ENCODE data around the gene CD82. TPM values are rescaled to one million over a fixed set of nuclear protein-coding genes. Genes with fewer than 3 reads are reported as not detected.

The CD82 gene
- polyA plus RNA-seq, 1 donor (not counting 4 experiments of a cell fraction or from before 2014, with no cell fraction given), result 118 TPM

DNA sequence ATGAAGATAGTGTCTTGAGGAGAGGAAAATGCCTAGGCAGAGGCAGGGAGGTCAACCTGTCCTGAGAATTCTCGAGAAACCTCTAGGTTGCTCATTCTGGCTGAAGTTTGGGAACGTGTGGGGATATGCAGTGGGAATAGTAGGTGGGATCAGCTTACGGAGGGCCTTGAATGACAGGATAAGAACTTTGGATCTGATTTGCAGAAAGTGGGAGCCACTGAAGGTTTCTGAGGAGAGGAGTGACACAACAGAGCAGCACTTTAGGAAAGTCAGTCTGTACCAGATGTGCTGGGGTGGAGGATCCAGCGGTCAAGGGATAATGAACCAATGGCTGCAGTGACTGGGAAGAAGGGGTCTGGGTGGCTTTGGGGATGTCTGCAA is 2.4 kb downstream of the CD82 start:
- Histone ChIP-seq H3K9ac (ENCODE audit: control insufficient read depth, extremely low read depth, insufficient read depth, low read length) (no peak overlapping the region), H3K4me2 (ENCODE audit: control insufficient read depth, extremely low read depth, insufficient read depth, low read depth, low read length) (peak overlapping the region; percentile 97), H3K36me3 (ENCODE audit: control insufficient read depth in 2 of 2, extremely low read depth in 1 of 2, insufficient read depth in 2 of 2, low read length in 2 of 2) (peaks cover 9 to 10% of the 10 kb centered on the region in 2 experiments), H3K27me3 (ENCODE audit: control insufficient read depth, extremely low read depth, insufficient read depth, low read length) (no peaks in the 10 kb centered on the region), H3K9me3 (ENCODE audit: control insufficient read depth, low read depth, low read length) (no peaks in the 10 kb centered on the region), H2AFZ (ENCODE audit: control insufficient read depth, low read length) (no peak overlapping the region), H3K4me3 (ENCODE audit: control insufficient read depth in 2 of 3, extremely low read depth in 1 of 3, insufficient read depth in 2 of 3, low read depth in 1 of 3, low read length in 3 of 3) (peak overlapping the region in 2 of 3 experiments; percentile 2 to 82), H3K79me2 (ENCODE audit: control insufficient read depth, insufficient read depth, low read length) (peaks cover 63% of the 10 kb centered on the region), H4K20me1 (ENCODE audit: control insufficient read depth, extremely low read depth, insufficient read depth, low read length) (no peaks in the 10 kb centered on the region), H3K27ac (ENCODE audit: control insufficient read depth, insufficient read depth, low read length) (peak overlapping the region; percentile 88), H3K4me1 (ENCODE audit: control insufficient read depth, extremely low read depth, insufficient read depth, low read length) (peaks cover 72% of the 10 kb centered on the region), H3K9me1 (ENCODE audit: control insufficient read depth, extremely low read depth, insufficient read depth, low read length) (peaks cover 4% of the 10 kb centered on the region)
- TF ChIP-seq EZH2 (IDR thresholded peaks at IDR 0.05; ENCODE audit: low read length), result no peak
- TF ChIP-seq, protein P1, sequence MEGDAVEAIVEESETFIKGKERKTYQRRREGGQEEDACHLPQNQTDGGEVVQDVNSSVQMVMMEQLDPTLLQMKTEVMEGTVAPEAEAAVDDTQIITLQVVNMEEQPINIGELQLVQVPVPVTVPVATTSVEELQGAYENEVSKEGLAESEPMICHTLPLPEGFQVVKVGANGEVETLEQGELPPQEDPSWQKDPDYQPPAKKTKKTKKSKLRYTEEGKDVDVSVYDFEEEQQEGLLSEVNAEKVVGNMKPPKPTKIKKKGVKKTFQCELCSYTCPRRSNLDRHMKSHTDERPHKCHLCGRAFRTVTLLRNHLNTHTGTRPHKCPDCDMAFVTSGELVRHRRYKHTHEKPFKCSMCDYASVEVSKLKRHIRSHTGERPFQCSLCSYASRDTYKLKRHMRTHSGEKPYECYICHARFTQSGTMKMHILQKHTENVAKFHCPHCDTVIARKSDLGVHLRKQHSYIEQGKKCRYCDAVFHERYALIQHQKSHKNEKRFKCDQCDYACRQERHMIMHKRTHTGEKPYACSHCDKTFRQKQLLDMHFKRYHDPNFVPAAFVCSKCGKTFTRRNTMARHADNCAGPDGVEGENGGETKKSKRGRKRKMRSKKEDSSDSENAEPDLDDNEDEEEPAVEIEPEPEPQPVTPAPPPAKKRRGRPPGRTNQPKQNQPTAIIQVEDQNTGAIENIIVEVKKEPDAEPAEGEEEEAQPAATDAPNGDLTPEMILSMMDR (optimal IDR thresholded peaks at IDR 0.05 in 1 of 3, IDR thresholded peaks at IDR 0.05 in 1 of 3, conservative IDR thresholded peaks at IDR 0.05 in 1 of 3; ENCODE audit: extremely low read depth in 1 of 3, insufficient read depth in 2 of 3, low read length in 3 of 3), result no peak
- FAIRE-seq, result no peak
- dilution Hi-C loops (cut with MboI; ENCODE audit: extremely low pct_ligation_motif_present, low sequenced_read_pairs), result no loop called here
- no peak for DNase-seq (ENCODE audit: low read depth, low spot score)

DNA sequence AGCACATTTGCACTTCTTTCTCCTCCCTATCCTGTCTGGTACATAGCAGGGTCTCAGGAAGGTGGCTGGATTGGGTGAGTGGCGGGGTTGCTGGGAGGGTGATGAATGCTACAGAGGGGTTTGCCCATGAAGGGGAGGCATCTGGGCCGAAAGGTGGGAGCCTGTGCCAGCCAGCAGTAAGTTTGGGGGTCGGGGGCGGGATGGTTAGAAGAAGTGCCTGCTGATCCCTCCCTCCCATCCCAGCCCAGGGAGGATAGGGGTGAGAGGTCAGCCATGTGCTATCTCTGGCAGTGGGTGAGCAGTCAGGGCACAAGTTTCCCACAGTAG is 2.8 kb downstream of the CD82 start:
- Histone ChIP-seq H3K36me3 (ENCODE audit: control insufficient read depth in 2 of 2, extremely low read depth in 1 of 2, insufficient read depth in 2 of 2, low read length in 2 of 2) (peaks cover 9 to 10% of the 10 kb centered on the region in 2 experiments), H3K4me3 (ENCODE audit: control insufficient read depth in 2 of 3, extremely low read depth in 1 of 3, insufficient read depth in 2 of 3, low read depth in 1 of 3, low read length in 3 of 3) (no peak overlapping the region)
- dilution Hi-C loops (cut with MboI; ENCODE audit: extremely low pct_ligation_motif_present, low sequenced_read_pairs), result no loop called here

More for the DNA sequence above, 2.8 kb downstream of the CD82 start:
- H3K9me1 ChIP-seq (ENCODE audit: control insufficient read depth, extremely low read depth, insufficient read depth, low read length), result peaks cover 2% of the 10 kb centered on the region
- H2AFZ ChIP-seq (ENCODE audit: control insufficient read depth, low read length), result no peak overlapping the region
- no peak for TF ChIP-seq EZH2 (IDR thresholded peaks at IDR 0.05; ENCODE audit: low read length)
- TF ChIP-seq, protein P1 (optimal IDR thresholded peaks at IDR 0.05 in 1 of 3, IDR thresholded peaks at IDR 0.05 in 1 of 3, conservative IDR thresholded peaks at IDR 0.05 in 1 of 3; ENCODE audit: extremely low read depth in 1 of 3, insufficient read depth in 2 of 3, low read length in 3 of 3), result no peak
- H4K20me1 ChIP-seq (ENCODE audit: control insufficient read depth, extremely low read depth, insufficient read depth, low read length), result no peaks in the 10 kb centered on the region
- peaks cover 72% of the 10 kb centered on the region for H3K4me1 ChIP-seq (ENCODE audit: control insufficient read depth, extremely low read depth, insufficient read depth, low read length)
- H3K9ac ChIP-seq (ENCODE audit: control insufficient read depth, extremely low read depth, insufficient read depth, low read length), result peak overlapping the region; percentile 78
- H3K27me3 ChIP-seq (ENCODE audit: control insufficient read depth, extremely low read depth, insufficient read depth, low read length), result no peaks in the 10 kb centered on the region
- peak overlapping the region; percentile 97 for H3K4me2 ChIP-seq (ENCODE audit: control insufficient read depth, extremely low read depth, insufficient read depth, low read depth, low read length)
- no peaks in the 10 kb centered on the region for H3K9me3 ChIP-seq (ENCODE audit: control insufficient read depth, low read depth, low read length)
- H3K27ac ChIP-seq (ENCODE audit: control insufficient read depth, insufficient read depth, low read length), result peak overlapping the region; percentile 88
- DNase-seq (ENCODE audit: low read depth, low spot score) (no peak), FAIRE-seq (no peak)
- peaks cover 64% of the 10 kb centered on the region for H3K79me2 ChIP-seq (ENCODE audit: control insufficient read depth, insufficient read depth, low read length)
